Stimulated activated CD4-positive, alpha-beta T cell treated with anti-CD3 and anti-CD28 coated beads, Interleukin-1b, Interleukin-23, amount 100 ng/mL, for 48 hours (primary cell): ENCODE measurements around the gene GABBR1.

Experiments used
- DNase-seq: peaks from one replicate; pipeline ENCODE4 v3.0.0-alpha.2; 2020

GABBR1 gene

DNA sequence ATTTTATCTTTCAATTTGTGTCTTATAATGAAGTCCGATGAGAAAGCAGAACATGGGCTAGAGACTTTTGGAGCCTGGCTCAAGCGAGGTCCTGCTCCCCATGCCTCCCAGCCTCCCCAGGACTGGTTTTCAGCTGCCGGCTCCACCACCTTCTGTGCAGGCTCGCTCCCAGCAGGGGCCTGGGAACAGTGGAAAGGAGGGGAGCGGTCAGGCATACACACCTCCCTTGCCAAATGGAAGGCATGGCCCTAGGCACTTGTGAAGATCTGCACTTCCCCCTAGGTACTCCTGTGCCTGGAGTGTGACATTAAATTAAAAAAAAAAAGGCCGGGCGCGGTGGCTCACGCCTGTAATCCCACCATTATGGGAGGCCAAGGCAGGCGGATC is 19.2 kb upstream of the GABBR1 start:
- no peak for DNase-seq

DNA sequence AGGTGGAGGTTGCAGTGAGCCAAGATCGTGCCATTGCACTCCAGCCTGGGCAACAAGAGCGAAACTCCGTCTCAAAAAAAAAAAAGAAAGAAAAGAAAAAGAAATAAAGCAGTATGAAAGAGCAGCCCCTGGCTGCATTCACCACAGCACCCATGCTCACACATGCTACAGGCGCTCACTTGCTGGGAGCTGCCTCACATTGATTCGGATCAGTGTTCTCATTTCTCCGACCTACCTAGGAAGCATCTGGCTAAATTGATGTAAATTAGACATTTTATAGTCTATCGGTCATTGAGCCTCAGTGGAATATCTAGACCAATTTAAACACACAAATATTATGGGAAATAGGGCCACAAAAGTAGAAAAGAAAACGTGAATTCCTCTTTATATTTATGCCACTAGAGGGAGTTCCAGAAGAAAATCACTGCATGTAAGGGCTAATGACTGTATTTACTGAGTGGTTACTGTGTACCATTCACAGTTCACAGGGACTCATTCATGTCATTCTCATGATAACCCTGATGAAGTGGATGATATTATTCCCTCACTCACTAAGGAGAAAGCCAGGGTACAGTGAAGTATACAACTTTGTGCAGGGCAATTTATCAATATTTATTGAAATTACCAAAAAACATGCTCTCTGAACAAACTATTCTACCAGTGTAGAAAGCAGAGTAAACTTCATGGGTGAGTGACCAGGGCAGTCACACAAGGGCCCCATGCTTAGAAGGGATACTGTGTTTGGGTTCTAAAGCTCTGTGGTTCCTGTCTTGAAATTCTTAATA is 18.6 kb upstream of the GABBR1 start:
- DNase-seq: no peak

DNA sequence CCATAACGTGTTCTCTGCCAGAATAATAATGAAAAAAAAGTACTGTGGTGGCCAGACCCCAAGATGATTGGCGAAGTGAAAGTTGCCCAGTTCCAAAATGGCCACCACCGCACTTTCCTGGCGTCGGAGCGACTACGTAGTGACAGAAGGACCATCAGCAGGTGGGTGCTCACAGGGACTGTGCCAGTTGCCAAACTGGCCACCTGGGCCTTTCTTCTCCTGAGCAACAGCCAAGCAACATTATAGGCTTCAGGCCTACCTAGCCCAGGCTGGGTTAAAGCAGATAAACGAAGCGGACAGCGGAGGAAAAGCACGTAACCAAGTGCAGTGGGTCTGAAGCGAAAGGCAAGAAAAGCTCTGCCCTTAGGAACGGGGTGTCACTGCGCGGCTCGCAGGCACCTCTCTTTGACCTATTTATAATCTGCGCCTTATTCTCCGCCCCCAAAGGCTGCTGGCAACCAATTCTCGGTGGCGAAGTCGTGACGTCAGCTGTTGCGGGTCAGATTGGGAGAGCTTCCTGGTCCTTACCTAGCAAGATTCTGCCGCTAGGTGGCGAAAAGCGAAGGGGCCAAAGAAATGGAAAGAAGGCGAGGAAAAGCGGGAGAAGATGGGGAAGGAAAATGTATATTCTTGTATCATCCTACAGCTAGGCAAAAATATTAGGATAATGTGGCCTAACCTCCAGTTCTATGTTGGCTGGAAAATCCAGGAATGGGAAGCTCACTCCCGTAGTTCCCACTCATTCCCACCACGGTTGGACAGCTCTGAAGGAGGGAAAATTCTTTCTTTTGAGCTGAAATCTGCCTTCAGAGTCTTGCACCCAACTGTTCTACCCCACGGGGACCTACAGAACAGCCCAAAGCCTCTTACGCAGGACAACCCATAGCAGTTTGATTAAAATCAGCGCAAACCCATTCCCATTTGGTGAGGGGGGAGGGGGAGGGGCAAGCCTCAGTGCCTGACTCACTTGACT is 17.0 kb upstream of the GABBR1 start:
- DNase-seq: peak; percentile 98

DNA sequence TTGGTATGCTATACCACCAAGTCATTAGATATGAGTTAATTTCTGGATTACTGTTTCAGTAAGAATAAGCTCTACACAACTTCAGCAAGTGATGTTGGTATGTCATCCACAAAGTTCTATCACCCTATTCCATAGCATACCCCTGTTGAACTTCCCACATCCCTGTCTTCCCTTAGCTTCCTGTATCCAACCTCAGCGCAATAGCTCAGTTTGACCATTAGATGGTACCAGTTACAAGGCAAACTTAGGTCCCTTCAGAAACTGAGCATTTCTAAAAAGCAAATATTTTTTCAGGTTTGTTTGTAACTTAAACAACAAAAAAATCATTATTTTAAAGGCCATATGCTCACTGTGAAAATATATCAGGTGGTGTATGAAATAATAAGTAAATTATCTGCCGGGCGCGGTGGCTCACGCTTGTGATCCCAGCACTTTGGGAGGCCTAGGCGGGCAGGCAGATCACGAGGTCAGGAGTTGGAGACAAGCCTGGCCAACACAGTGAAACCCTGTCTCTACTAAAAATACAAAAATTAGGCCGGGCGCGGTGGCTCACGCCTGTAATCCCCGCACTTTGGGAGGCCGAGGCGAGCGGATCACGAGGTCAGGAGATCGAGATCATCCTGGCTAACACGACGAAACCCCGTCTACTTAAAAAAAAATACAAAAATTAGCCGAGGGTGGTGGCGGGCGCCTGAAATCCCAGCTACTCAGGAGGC is 15.1 kb upstream of the GABBR1 start:
- DNase-seq: no peak

DNA sequence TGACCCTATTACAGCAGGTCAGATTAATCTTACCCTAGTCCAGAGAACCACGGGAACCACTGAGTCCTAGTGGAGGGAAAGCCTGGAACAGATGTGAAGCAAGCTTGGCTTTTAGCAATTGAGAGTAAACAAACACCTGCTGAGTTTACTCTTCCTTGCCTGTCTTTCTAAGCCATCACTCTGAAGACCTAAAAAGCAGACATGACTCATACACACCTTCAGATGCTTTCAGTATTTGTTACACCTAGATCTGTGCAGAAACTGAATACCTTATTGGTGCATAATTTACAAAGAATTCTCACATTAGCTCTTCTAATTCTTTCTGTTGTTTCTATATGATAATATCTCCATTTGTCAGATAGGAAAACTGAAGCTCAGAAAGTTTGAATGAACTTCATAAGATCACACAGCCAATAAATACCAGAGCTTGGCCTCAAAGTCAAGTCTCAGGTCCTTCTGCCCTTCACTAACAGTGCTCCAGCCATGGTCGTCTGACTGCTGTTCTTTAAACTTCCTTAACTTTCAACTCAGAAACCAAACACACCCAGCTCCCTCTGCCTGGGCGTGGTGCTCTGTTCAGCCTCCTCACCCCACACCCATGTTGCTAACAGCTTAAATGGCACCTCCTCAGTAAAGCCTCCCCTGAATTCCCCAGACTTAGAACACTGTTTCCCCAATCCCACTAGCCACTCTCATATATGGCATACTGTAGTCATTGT is 8.6 kb upstream of the GABBR1 start:
- no peak for DNase-seq

DNA sequence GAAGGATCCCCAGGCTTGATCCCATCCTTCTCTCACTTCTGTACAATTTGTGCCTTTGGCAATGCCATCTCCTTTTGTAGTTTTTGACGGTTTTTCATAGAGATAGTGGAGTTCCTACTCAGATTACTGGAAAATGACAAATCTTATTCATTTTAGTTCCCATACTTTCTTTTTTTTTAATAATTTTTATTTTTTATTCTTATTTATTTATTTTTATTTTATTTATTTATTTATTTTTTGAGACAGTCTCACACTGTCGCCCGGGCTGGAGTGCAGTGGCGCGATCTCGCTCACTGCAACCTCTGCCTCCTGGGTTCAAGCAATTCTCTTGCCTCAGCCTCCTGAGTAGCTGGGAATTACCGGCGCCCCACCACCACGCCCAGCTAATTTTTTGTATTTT is 4.3 kb upstream of the GABBR1 start:
- DNase-seq: no peak

DNA sequence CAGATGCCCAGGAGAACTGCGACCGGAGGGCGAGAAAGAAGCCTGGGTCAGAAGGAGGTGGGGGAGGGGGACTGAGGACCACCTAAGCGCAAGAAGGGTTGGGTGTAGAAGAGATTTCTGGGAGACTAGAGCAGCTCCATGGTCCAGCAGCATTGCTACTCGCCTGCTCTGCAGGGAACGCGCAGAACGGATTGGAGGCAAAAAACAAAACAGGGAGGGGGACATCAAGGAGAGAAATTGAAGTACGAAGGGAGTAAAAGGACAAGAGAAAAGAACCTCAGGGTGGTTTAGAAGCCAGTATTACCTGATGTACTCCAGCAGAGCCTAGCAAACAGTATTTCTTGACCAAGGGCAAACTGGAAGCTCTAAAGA is 537 bp upstream of the GABBR1 start:
- no peak for DNase-seq

DNA sequence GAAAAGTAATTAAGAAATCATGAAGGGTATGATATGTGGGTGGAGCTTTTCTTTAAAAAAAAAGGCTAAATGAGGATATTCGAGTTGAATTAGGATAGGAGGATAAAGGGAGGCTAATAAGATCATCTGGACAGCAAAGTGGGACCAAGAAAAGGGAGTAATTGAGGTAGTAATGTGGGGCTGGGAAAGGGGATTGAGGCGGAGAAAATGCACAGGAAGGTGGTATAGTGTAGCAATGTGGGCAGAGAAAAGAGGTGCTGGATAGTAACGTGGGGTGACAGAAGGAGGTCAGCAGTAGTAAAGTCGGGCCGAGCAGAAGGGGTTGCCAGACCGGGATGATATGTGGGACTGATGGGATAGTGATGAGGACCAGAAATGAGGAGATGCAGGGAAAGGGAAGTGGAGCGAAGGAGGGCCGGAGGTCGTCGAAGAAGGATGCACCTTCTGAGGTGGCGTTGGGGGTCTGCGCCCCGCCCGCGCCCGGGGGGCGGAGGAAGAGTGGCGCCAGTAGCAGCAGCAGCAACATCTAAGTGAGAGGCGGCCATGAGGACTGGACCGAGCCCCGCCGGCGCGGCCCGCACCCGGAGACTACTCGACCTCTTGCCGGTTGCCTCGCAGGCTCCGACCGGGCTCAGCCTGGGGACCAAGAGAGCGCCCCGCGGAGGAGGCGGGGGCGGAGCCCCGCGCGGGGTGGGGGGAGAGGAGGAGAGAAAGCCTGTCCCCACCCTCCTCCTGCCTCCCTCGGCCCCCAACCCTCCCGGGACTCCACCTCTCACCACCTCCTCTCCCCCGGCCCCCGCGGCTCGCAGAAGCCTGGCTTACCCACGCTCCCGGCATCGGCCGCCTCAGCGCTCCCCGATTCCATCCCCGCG is 887 bp downstream of the GABBR1 start:
- peak; percentile 24 for DNase-seq

DNA sequence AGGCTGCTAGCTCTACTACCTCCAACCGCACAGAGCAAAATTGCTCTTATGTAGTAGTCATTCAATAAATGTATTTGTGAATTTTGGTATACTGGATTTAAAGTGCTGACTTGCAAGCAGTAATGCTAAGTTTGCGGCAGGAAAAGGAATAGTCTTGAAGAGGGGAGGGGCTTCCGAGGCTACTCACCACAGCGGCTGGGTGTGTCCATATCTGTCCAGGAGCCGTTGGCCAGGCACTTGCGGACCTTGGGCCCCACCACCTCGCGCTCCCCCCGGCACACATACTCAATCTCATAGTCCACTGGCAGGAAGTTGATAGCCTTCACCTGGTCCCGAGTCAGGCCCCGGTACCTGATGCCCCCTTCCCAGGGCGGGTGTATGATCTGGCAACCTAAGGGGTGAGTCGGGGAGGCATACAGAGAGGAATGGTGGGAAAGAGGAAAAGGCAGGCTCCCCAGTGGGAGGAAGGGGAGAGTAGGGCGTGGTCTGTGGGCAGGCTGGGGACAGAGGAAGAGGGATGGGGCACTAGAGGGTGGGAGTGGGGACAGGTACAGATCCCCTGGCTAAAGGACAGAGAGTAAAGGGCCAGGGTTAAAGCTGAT is 1.7 kb downstream of the GABBR1 start:
- no peak for DNase-seq

DNA sequence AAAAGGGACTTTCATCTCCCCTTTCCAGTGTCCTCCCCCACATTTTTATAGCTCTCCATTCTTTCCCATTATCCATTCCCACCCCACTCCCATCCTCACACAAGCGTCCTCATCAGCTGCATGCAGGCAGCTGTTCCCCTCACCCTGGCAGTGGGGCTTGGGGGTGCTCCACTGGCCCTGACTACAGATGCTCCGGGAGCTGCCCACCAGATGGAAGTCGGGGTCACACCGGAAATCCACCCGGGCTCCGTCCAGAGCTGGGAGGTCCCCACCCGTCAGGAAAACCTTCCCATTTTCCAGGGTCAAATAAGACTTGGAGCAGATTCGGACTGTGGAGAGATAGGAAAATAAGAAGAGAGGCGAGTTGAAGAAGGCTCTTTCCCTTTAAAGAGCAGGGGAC is 2.7 kb downstream of the GABBR1 start:
- no peak for DNase-seq

DNA sequence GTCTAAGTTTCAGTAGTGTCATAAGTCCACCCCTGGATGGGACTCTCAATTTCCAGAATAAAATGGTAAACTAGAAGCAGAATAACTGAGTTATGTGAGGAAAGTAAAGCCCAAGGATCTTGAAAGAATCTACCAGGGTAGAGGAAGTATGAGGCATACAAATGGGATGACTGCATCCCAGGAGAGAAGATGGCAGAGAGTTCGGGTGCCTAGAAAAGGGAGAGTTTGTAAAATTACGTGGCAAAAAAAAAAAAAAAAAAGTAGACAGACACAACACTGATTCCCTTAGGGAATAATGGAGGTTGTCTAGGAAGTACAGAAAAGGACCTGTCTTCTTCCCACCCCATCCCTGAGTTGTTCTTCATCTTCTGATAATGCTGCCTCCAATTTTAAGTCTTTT is 3.4 kb downstream of the GABBR1 start:
- no peak for DNase-seq

DNA sequence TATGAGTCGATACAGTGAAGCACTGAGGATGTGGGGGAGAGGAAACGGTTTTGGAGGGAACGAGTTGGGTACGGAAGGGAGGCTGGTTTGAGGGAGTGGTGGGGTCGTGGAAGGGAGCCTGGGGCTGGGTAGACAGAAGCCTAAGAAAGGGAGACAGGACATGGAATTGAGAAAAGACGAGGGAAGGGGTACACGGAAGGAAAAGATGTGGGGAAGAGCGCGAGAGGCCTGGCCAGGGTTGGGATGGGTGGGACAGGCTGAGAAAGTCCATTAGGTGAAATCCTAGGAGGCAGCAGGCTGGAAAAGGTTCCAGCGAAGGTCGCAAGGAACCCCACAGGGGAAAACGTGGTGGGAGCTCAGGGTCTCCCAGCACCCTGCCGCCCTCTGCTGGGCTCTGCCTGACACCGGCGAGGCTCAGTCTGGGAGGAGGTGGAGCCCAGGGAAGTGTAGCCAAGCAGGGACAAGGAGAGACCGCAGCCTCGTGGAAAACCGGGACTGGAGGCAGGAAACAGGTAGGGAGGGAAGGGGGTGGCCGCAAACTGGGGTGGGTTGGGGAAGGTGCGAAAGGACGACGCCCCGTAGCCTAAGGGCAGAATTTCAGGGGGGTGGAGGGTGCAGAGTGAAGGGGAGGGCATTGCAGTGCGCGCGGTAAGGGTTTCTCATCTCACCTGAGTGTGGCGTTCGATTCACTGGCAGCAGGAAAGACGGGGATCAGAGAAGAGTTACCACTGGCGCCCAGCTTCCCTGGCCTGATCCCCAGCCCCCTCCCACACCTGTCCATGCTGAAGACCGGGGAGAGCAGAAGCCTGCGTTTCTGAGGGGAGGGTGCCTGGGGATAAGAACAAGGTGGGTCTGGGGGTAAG is 4.3 kb downstream of the GABBR1 start:
- peak; percentile 52 for DNase-seq

DNA sequence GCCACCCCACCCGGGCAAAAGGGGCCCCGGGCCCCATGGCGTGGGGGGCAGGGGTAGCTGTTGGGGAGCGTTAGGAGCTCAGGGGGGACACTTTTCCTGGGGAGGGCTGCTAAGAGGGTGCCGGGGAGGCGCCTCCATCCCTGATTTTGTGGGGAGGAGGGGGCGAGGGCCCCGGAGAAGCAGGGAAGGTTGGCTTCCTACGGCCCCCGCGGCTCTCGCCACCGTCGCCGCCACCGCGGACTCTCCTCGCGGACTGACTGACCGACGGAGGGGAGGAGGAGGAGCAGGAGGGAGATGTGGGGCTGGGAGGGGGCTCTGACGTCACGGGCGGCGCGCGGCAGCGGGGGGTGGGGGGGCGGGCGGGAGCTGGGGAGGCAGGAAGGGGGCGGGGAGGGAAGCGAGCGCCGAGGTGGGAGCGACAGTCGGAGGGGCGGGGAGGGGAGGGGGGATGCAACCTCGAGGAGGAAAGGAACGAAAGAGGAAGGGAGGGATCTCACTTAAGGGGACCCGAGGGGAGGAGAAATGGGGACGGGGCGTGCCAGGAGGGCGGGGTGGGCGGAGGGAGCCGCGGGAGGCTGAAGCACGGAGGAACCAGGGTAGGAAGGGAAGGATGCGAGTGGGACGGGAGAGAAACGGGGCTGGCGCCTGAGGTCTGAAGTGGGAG is 5.1 kb downstream of the GABBR1 start:
- DNase-seq: peak; percentile 25

DNA sequence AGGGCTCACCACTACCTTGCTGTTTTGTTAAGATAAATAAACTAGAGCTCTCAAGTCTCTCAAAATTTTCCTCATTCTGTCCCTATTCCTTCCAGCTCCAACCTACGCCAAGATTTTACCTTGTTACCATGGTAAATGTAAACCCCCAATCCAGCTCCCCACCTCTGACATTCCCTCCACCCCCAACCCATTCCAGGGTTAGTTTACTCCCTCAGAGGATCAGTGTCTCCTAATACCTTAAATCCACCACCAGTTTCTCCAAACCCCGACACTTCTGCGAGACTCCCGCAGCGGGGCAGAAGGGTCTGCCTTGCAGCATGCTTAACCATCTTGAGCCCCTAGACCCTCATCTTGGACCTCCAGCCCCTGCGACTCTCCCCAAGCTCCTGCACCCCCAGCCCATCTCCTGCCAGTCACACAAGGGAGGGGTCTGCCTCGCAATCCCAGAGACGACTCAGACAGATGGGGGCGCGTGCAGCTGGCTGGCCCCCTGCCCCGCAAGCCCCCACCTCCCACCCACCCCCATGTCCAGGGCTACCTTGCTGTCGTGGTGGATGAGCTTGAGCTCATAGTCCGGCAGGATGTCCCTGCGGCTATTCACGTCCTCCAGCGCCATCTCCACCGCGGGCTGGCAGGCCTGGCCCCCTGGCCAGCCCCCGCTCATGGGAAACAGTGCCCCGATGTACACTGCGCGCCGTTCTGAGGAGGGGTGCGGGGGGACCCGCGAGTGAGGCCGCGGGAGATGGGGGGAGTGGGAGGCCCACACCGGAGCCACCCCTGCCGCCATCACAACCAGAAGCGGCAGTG is 5.8 kb downstream of the GABBR1 start:
- no peak for DNase-seq

DNA sequence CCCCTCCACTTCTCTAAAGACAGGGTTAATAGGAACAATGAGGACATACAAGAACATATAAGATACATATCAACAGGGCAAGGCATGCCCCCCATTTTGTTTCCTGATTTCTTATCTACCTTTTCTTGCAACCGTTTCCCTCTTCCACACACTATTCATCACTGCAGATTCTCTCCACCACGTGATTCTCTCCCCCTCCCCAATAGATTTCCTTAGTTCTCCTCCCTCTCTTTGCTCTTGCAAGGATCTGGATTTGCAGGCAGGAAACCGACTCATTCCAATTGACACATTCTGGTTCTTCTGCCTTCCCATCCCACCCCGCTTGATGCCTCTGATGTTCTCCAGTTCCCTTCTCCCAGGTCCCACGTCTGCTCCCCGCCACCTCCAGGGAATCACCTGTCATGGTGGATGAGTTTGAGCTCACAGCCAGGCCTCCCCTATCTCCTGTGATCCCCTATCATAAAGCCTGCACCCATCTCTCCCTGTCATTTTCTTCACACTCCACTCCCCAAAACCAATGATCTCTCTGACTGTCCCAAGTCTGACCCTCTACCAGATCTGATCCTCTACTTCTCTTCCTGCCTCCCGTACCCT is 7.5 kb downstream of the GABBR1 start:
- DNase-seq: no peak

DNA sequence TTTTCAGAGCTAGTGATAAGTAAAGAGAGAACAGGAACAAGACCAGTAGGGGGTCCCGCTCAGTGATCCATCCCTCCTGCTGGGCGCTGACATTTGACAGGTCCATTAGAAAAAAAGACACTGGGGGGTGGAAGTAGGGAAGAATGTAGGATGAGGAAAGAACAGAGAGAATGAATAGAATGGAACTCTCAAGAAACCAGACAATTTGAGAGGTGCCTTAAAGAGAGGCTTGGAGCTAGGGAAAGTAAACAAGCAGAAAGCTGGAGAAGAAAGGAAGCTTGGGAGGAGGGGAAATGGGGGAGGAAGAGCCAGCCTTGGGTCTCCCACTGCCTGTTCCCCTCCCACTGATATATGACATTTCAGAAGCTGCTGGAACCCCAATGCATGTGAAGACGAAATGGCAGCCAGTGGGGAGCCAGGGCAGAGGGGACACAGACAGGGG is 8.4 kb downstream of the GABBR1 start:
- DNase-seq: no peak

DNA sequence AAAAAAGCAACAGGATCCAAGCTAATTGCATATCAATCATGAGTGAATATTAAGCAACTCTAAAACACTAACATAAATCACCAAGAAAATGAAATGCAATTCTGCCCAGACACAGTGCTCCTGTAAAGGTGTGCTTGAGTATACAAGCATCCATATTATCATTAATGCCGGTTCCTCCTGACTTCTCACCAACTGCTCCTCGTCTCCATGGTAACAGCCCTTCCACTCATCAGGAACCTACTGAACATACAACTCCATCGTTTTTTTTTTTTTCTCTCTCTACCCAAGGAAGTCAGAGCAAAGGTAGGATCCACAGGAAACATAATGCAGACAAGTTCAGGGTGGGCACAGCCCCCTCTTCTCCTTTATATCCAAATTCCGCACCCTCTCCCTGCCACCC is 12.4 kb downstream of the GABBR1 start:
- DNase-seq: no peak

DNA sequence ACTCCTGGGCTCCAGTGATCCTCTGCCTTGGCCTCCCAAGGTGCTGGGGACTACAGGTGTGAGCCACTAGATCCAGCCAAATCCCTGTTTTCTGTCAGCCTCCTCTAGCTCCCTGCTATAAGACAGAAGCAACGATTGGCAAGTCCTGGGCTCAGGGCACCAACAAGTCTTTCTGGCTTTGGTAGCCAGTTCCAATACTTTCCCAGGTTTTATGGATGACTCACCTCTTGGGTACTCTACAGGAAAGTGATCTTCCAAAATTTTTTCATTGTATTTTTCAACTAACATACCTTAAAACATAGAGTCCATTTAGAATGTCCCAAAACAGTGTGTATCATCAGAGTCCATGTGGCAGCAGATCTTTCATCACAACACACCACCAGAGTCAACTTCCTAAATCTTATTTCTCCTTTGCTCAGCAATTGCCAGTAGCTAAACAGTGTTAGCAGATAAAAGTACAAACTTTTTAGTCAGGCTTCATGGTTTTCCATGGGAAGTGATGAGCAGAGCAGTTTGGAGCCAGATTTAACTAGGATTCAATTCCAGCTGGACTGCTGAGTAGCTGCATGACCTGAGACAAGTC is 13.3 kb downstream of the GABBR1 start:
- DNase-seq: no peak
